Measurements from ENCODE around the gene ASZ1.
"Not testable (repeated sequence)": the region's sequence is repeated elsewhere in the genome, so short reads cannot be mapped to it uniquely, and the experiment has no call there.

ASZ1 gene

GRCh38 chr7:117435475-117436043, 8.3 kb upstream of the ASZ1 start:
- no peak for TF ChIP-seq CTCF (IDR thresholded peaks at IDR 0.05)
- Mint-ChIP-seq H3K4me1 (peaks cover 7% of the 10 kb centered on the region), H3K27me3 (ENCODE audit: low read depth, poor library complexity) (peaks cover 3% of the 10 kb centered on the region), H3K27ac (no peak overlapping the region), H3K36me3 (ENCODE audit: low read depth) (no peaks in the 10 kb centered on the region), H3K9me3 (peaks cover 4% of the 10 kb centered on the region), H3K4me3 (no peak overlapping the region)
- DNase-seq, result no peak

GRCh38 chr7:117424090-117424829, 3.0 kb downstream of the ASZ1 start:
- DNase-seq, result no peak
- Mint-ChIP-seq H3K27ac (no peak overlapping the region), H3K27me3 (ENCODE audit: low read depth, poor library complexity) (peaks cover 2% of the 10 kb centered on the region), H3K36me3 (ENCODE audit: low read depth) (no peaks in the 10 kb centered on the region), H3K4me1 (no peaks in the 10 kb centered on the region), H3K9me3 (peaks cover 4% of the 10 kb centered on the region), H3K4me3 (no peak overlapping the region)
- no peak for TF ChIP-seq CTCF (IDR thresholded peaks at IDR 0.05)

GRCh38 chr7:117414591-117414990, 12.7 kb downstream of the ASZ1 start:
- H3K4me1 Mint-ChIP-seq; DNase-seq; H3K9me3 Mint-ChIP-seq; H3K36me3 Mint-ChIP-seq (ENCODE audit: low read depth); H3K27me3 Mint-ChIP-seq (ENCODE audit: low read depth, poor library complexity); H3K4me3 Mint-ChIP-seq; H3K27ac Mint-ChIP-seq: not testable (repeated sequence)

- H3K4me1 Mint-ChIP-seq, result no peaks in the 10 kb centered on the region
- H3K36me3 Mint-ChIP-seq (ENCODE audit: low read depth), result no peaks in the 10 kb centered on the region
- no peak overlapping the region for H3K4me3 Mint-ChIP-seq
- H3K9me3 Mint-ChIP-seq, result no peaks in the 10 kb centered on the region
- DNase-seq, result no peak
- no peaks in the 10 kb centered on the region for H3K27me3 Mint-ChIP-seq (ENCODE audit: low read depth, poor library complexity)
- no peak for TF ChIP-seq CTCF (IDR thresholded peaks at IDR 0.05)
- H3K27ac Mint-ChIP-seq, result no peak overlapping the region
These were observed 14.2 kb downstream of the ASZ1 start for GRCh38 chr7:117412946-117413559.

GRCh38 chr7:117412390-117412789, 14.9 kb downstream of the ASZ1 start:
- Mint-ChIP-seq H3K27ac (no peak overlapping the region), H3K27me3 (ENCODE audit: low read depth, poor library complexity) (no peaks in the 10 kb centered on the region), H3K4me1 (no peaks in the 10 kb centered on the region), H3K4me3 (no peak overlapping the region), H3K36me3 (ENCODE audit: low read depth) (no peaks in the 10 kb centered on the region), H3K9me3 (no peaks in the 10 kb centered on the region)
- TF ChIP-seq CTCF (IDR thresholded peaks at IDR 0.05), result no peak
- DNase-seq, result no peak

GRCh38 chr7:117411539-117411938, 15.8 kb downstream of the ASZ1 start:
- DNase-seq, result no peak
- no peaks in the 10 kb centered on the region for H3K4me1 Mint-ChIP-seq
- no peak overlapping the region for H3K4me3 Mint-ChIP-seq
- no peak for TF ChIP-seq CTCF (IDR thresholded peaks at IDR 0.05)
- no peak overlapping the region for H3K27ac Mint-ChIP-seq
- no peaks in the 10 kb centered on the region for H3K9me3 Mint-ChIP-seq
- H3K27me3 Mint-ChIP-seq (ENCODE audit: low read depth, poor library complexity), result no peaks in the 10 kb centered on the region
- H3K36me3 Mint-ChIP-seq (ENCODE audit: low read depth), result no peaks in the 10 kb centered on the region
